ENCODE measurements around the gene AKAP13.
"Not testable (repeated sequence)": the region's sequence is repeated elsewhere in the genome, so short reads cannot be mapped to it uniquely, and the experiment has no call there.

DNA sequence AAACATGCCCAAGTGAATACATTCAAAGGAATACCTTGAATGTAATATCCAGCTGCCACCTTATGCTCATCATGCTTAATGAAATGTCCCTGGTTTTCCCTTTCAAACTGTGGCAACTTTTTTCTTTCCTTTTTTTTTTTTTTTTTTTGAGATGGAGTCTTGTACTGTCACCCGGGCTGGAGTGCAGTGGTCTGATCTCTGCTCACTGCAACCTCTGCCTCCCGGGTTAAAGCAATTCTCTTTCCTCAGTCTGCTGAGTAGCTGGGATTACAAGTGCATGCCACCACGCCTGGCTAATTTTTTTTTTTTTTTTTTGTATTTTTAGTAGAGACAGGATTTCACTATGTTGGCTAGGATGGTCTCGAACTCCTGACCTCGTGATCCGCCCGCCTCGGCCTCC, 28.9 kb upstream of the AKAP13 start:
- TF ChIP-seq, protein P1, sequence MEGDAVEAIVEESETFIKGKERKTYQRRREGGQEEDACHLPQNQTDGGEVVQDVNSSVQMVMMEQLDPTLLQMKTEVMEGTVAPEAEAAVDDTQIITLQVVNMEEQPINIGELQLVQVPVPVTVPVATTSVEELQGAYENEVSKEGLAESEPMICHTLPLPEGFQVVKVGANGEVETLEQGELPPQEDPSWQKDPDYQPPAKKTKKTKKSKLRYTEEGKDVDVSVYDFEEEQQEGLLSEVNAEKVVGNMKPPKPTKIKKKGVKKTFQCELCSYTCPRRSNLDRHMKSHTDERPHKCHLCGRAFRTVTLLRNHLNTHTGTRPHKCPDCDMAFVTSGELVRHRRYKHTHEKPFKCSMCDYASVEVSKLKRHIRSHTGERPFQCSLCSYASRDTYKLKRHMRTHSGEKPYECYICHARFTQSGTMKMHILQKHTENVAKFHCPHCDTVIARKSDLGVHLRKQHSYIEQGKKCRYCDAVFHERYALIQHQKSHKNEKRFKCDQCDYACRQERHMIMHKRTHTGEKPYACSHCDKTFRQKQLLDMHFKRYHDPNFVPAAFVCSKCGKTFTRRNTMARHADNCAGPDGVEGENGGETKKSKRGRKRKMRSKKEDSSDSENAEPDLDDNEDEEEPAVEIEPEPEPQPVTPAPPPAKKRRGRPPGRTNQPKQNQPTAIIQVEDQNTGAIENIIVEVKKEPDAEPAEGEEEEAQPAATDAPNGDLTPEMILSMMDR (IDR thresholded peaks at IDR 0.05) = not testable (repeated sequence)
- not testable (repeated sequence) for TF ChIP-seq POLR2AphosphoS5, POLR2A (IDR thresholded peaks at IDR 0.05)
